Endothelial cell of umbilical vein (primary cell): ENCODE measurements around the gene PSPN. TPM values are rescaled to one million over a fixed set of nuclear protein-coding genes. Genes with fewer than 3 reads are reported as not detected.

Experiments used
- BruUV-seq: library from RNA; stranded (reverse); fragments of 400-500 nt; replicated peaks from 2 replicates; lab custom pipeline; 2021; lab: Mats Ljungman, UMichigan
- CTCF ChIA-PET: fragments of 300-600, 350-600 bp; sonication (Branson Sonifier 250); formaldehyde crosslinking; loops from one replicate; lab custom pipeline; 2021; ENCODE audit warnings: antibody characterized with exemption, inconsistent platforms; lab: Charles Lee
- POLR2A ChIA-PET: fragments of 300-600, 350-600 bp; sonication (Branson Sonifier 250); formaldehyde crosslinking; loops from one replicate; lab custom pipeline; 2021; ENCODE audit warnings: antibody characterized with exemption, inconsistent platforms; lab: Charles Lee
- DNase-seq: peaks from one replicate; pipeline ENCODE4 v3.0.0-alpha.2; 2011; ENCODE audit warnings: low read depth, low spot score
- FAIRE-seq: peaks from 2 replicates; lab custom pipeline; 2011; peaks lifted over from hg19 to GRCh38; lab: Jason Lieb, UNC
- H2AFZ ChIP-seq: 2 replicates; pipeline ENCODE4 v1.6.0; 2012; ENCODE audit warnings: low read depth, low read length, control low read depth, inconsistent platforms
- H3K27ac ChIP-seq: 2 replicates; pipeline ENCODE4 v1.5.1; 2011; ENCODE audit warnings: low read depth, mild to moderate bottlenecking, control low read depth, low read length, moderate library complexity; ENCODE audit not compliant: insufficient read depth
- H3K27me3 ChIP-seq, 2 experiments: 2 replicates each; pipeline versions ENCODE4 v1.6.0 to v1.6.1; 2011; ENCODE audit warnings: low read length in 2 of 2, mixed read lengths in 1 of 2; ENCODE audit not compliant: control insufficient read depth in 2 of 2, insufficient read depth in 2 of 2
- H3K36me3 ChIP-seq, 2 experiments: 2 replicates in 1 of 2; 3 replicates in 1 of 2; pipeline ENCODE4 v1.5.1; 2011; ENCODE audit warnings: low read length in 2 of 2, mild to moderate bottlenecking in 1 of 2, moderate library complexity in 1 of 2; ENCODE audit not compliant: control insufficient read depth in 2 of 2, insufficient read depth in 2 of 2; ENCODE audit errors: extremely low read depth in 1 of 2
- H3K4me1 ChIP-seq: 3 replicates; pipeline ENCODE4 v1.5.1; 2011; ENCODE audit warnings: mild to moderate bottlenecking, low read length; ENCODE audit not compliant: control insufficient read depth, insufficient read depth; ENCODE audit errors: extremely low read depth
- H3K4me2 ChIP-seq: 2 replicates; pipeline ENCODE4 v1.6.1; 2011; ENCODE audit warnings: low read length, control low read depth, mixed read lengths; ENCODE audit not compliant: insufficient read depth
- H3K4me3 ChIP-seq, 3 experiments: fragments of 200-600 bp in 1 of 3; sonication (generic), shearing (Covaris generic) in 1 of 3; replicated peaks in 1 of 3; 2 replicates each; pipeline ENCODE4 v1.5.1; 2011 to 2016; ENCODE audit warnings: control low read depth in 3 of 3, low read length in 3 of 3, mild to moderate bottlenecking in 2 of 3, inconsistent platforms in 1 of 3, low read depth in 1 of 3, moderate library complexity in 1 of 3; ENCODE audit not compliant: insufficient read depth in 1 of 3
- H3K79me2 ChIP-seq: 2 replicates; pipeline ENCODE4 v1.6.0; 2012; ENCODE audit warnings: low read length, inconsistent platforms; ENCODE audit not compliant: control insufficient read depth, insufficient read depth
- H3K9ac ChIP-seq: replicated peaks from 2 replicates; pipeline ENCODE3; 2011; ENCODE audit warnings: low read length, control low read depth; ENCODE audit not compliant: insufficient read depth; ENCODE audit errors: extremely low read depth
- H3K9me1 ChIP-seq: replicated peaks from 3 replicates; pipeline ENCODE4 v1.6.0; 2011; ENCODE audit warnings: mild to moderate bottlenecking, low read length; ENCODE audit not compliant: control insufficient read depth, insufficient read depth; ENCODE audit errors: extremely low read depth
- H3K9me3 ChIP-seq: replicated peaks from 2 replicates; pipeline ENCODE4 v1.5.1; 2012; ENCODE audit warnings: low read length, inconsistent platforms; ENCODE audit not compliant: control insufficient read depth, insufficient read depth
- H4K20me1 ChIP-seq: replicated peaks from 2 replicates; pipeline ENCODE3; 2011; ENCODE audit warnings: mild to moderate bottlenecking, low read length; ENCODE audit not compliant: control insufficient read depth, insufficient read depth; ENCODE audit errors: extremely low read depth
- CTCF ChIP-seq, 2 donors: IDR thresholded peaks; 1 replicate in 1 of 2; 2 replicates in 1 of 2; pipeline ENCODE4 v1.5.1; 2011; ENCODE audit warnings: low read length in 2 of 2, mild to moderate bottlenecking in 2 of 2, moderate library complexity in 2 of 2, control low read depth in 1 of 2, inconsistent platforms in 1 of 2, low read depth in 1 of 2; ENCODE audit not compliant: insufficient read depth in 1 of 2; ENCODE audit errors: extremely low read depth in 1 of 2
- EZH2 ChIP-seq: IDR thresholded peaks from 2 replicates; pipeline ENCODE4 v1.6.1; 2012; ENCODE audit warnings: borderline replicate concordance, low read depth, mild to moderate bottlenecking, moderate library complexity, low read length, inconsistent platforms; ENCODE audit not compliant: severe bottlenecking
- FOS ChIP-seq: IDR thresholded peaks from 2 replicates; pipeline ENCODE4 v1.6.1; 2011; ENCODE audit warnings: mild to moderate bottlenecking, low read length, moderate library complexity, borderline replicate concordance; ENCODE audit not compliant: insufficient read depth
- GATA2 ChIP-seq: IDR thresholded peaks from 2 replicates; pipeline ENCODE4 v1.7.0; 2011; ENCODE audit warnings: low read depth, mild to moderate bottlenecking, moderate library complexity, mixed read lengths, low read length; ENCODE audit not compliant: insufficient read length, insufficient read depth
- JUN ChIP-seq: IDR thresholded peaks from 2 replicates; pipeline ENCODE4 v1.6.1; 2011; ENCODE audit warnings: borderline replicate concordance, low read depth; ENCODE audit not compliant: insufficient read length, insufficient read depth
- MYC ChIP-seq: IDR thresholded peaks from one replicate; pipeline ENCODE4 v1.6.1; 2011; ENCODE audit warnings: mild to moderate bottlenecking, low read depth, low read length
- POLR2A ChIP-seq: IDR thresholded peaks from 2 replicates; pipeline ENCODE4 v1.6.1; 2012; ENCODE audit warnings: low read depth, mild to moderate bottlenecking, control low read depth, low read length
- POLR2AphosphoS5 ChIP-seq: IDR thresholded peaks from 2 replicates; pipeline ENCODE4 v1.6.1; 2012; ENCODE audit warnings: low read depth, mild to moderate bottlenecking, control low read depth, low read length, moderate library complexity; ENCODE audit not compliant: insufficient read depth
- dilution Hi-C: fragments of 300-500 bp; cut with MboI; formaldehyde crosslinking; loops from one replicate; pipeline ENCODE4 v1.15.0; 2019; ENCODE audit warnings: low sequenced_read_pairs; ENCODE audit not compliant: extremely low pct_ligation_motif_present
- intact Hi-C: fragments of 100-400 bp; cut with micrococcal nuclease; formaldehyde crosslinking; loops from one replicate; pipeline ENCODE4 v1.10.0; 2022
- polyA plus RNA-seq, 4 experiments: library from polyadenylated mRNA; depleted of rRNA in 3 of 4; stranded (reverse) in 3 of 4; unstranded in 1 of 4; fragments of >200 nt; gene quantifications; 2 replicates each; pipeline versions ENCODE4 v1.2.1 to v1.2.3, GENCODE V29; 2011 to 2012; ENCODE audit warnings: missing spikeins in 1 of 4
- total RNA-seq: library from RNA; stranded (reverse); gene quantifications from 2 replicates; pipeline ENCODE4 v1.2.3, GENCODE V29; 2021
- TF ChIP-seq, protein P1 (sequence below): IDR thresholded peaks from 2 replicates; pipeline ENCODE4 v1.6.1; 2011; ENCODE audit not compliant: insufficient read depth, insufficient read length

PSPN gene
- total and polyA plus RNA-seq, 2 donors (not counting 3 experiments of a cell fraction or from before 2014, with no cell fraction given), result 0.84 to 1.0 TPM

DNA sequence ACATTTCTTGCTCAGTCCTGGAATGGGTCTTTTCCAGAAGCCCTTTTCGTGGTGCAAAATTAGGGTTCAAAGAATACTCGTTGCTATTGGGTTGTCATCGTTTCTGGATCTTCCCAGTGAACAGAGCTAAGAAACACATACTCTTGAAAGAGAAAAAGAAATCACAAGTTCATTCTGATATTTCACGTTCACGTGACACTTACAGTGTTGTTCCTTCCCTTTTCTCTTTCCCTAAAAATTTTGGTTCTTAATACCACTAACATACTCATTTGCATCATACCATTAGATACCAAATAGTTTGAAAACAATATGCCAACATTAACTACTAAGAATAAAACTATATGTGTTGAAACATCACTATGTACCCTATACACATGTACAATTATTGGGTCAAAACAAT lies 30.7 kb upstream of the PSPN start:
- Histone ChIP-seq H3K9me3 (no peaks in the 10 kb centered on the region), H3K27ac (no peak overlapping the region), H3K9ac (no peak overlapping the region), H3K36me3 (no peaks in the 10 kb centered on the region), H3K4me2 (no peak overlapping the region), H4K20me1 (no peaks in the 10 kb centered on the region), H3K4me3 (no peak overlapping the region), H3K4me1 (no peaks in the 10 kb centered on the region), H3K79me2 (no peaks in the 10 kb centered on the region), H3K27me3 (no peaks in the 10 kb centered on the region), H2AFZ (no peak overlapping the region), H3K9me1 (no peaks in the 10 kb centered on the region)
- ChIA-PET CTCF (no interaction called here), POLR2A (no interaction called here)
- dilution Hi-C loops, result no loop called here
- TF ChIP-seq JUN, result no peak
- no peak for TF ChIP-seq CTCF (IDR thresholded peaks at IDR 0.05; ENCODE audit: extremely low read depth in 1 of 2, insufficient read depth in 1 of 2, low read depth in 1 of 2, low read length in 2 of 2)
- no peak for TF ChIP-seq GATA2
- TF ChIP-seq POLR2A, result no peak
- FAIRE-seq, result no peak
- intact Hi-C loops, result no loop called here
- DNase-seq, result no peak
- BruUV-seq, result no TSS peak

DNA sequence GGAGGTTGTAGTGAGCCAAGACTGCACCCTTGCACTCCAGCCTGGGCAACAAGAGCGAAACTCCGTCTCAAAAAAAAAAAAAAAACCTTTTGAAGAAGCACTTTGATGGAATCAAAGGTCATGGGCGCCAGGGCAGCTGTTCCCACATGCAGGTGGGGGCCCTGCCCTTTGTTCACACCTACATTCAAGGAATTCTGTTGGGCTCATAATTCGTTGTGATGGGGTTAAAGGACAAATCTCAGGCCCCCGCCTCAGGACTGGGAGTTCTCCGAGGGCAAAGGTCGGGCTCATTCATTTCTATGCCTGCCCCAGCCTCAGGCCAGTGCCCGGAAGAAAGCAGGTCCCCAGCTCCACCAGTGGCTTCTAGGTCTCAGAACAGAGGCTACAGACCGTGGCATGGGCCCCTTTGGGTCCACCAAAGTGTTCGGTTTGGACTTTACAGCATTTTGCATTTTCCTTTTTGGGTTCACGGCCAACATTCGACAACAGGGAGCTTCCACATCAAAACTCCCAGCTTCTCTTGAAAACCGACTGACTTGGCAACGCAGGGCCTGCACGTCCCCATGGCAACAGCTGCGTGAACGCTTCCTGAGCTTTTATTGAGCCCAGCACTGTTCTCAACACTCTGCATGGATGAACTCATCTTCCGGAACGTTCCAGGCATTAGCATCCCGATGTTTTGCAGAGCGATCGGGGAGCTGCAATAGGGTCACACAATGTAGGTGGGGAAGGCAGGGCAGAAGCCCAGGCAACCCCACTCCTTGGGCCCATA lies 27.3 kb upstream of the PSPN start:
- no peak overlapping the region for H3K4me2 ChIP-seq
- no peak for FAIRE-seq

More for the DNA sequence above, 27.3 kb upstream of the PSPN start:
- intact Hi-C loops, result no loop called here
- no peak overlapping the region for H3K4me3 ChIP-seq
- no peaks in the 10 kb centered on the region for H3K79me2 ChIP-seq
- dilution Hi-C loops, result no loop called here
- no TSS peak for BruUV-seq
- POLR2A ChIA-PET, result no interaction called here
- H3K9me1 ChIP-seq, result no peaks in the 10 kb centered on the region
- no peaks in the 10 kb centered on the region for H4K20me1 ChIP-seq
- CTCF ChIA-PET, result interaction anchor here (0.8 to 1.7 kb wide), 3 partner anchors 9 to 277 kb away, joined by 4 read pairs; no protein-coding TSS in a partner anchor
- H3K9ac ChIP-seq, result no peak overlapping the region
- H3K36me3 ChIP-seq, result no peaks in the 10 kb centered on the region
- H3K4me1 ChIP-seq, result no peaks in the 10 kb centered on the region
- no peak overlapping the region for H3K27ac ChIP-seq
- peak; percentile 45 for DNase-seq
- TF ChIP-seq CTCF (IDR thresholded peaks at IDR 0.05; ENCODE audit: extremely low read depth in 1 of 2, insufficient read depth in 1 of 2, low read depth in 1 of 2, low read length in 2 of 2) (no peak), POLR2AphosphoS5 (no peak), FOS (no peak), POLR2A (no peak), MYC (no peak), JUN (no peak), GATA2 (no peak), EZH2 (no peak)
- TF ChIP-seq, protein P1, sequence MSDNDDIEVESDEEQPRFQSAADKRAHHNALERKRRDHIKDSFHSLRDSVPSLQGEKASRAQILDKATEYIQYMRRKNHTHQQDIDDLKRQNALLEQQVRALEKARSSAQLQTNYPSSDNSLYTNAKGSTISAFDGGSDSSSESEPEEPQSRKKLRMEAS, result no peak
- H3K9me3 ChIP-seq, result no peaks in the 10 kb centered on the region
- H2AFZ ChIP-seq, result no peak overlapping the region
- no peaks in the 10 kb centered on the region for H3K27me3 ChIP-seq
